ENCODE results near the gene WDR54.
"Not testable (repeated sequence)": the region's sequence is repeated elsewhere in the genome, so short reads cannot be mapped to it uniquely, and the experiment has no call there.

The WDR54 gene

GRCh38 chr2:74458132-74458937 is 36.8 kb downstream of the WDR54 start, which contains the start of gene WBP1:
Gene WBP1, plus strand, starts transcription at chr2:74458438. Its CDS starts 165 bp downstream, at chr2:74458603.
- DNase-seq, result peak; percentile 100

- DNase-seq, result peak; percentile 30
These were observed 37.4 kb downstream of the WDR54 start for GRCh38 chr2:74458938-74459363.

GRCh38 chr2:74459503-74460118 is 38.1 kb downstream of the WDR54 start:
- not testable (repeated sequence) for DNase-seq

- DNase-seq, result not testable (repeated sequence)
These were observed 38.7 kb downstream of the WDR54 start for GRCh38 chr2:74460187-74460586.

- DNase-seq, result peak; percentile 66
These were observed 39.9 kb downstream of the WDR54 start for GRCh38 chr2:74461187-74462053.

GRCh38 chr2:74462054-74462785 is 40.7 kb downstream of the WDR54 start:
- DNase-seq, result no peak

- DNase-seq, result no peak
These were observed 41.2 kb downstream of the WDR54 start for GRCh38 chr2:74462786-74463105.

- DNase-seq, result no peak
These were observed 42.9 kb downstream of the WDR54 start for GRCh38 chr2:74464406-74464805.

- DNase-seq, result not testable (repeated sequence)
These were observed 49.2 kb downstream of the WDR54 start for GRCh38 chr2:74470742-74471141.

- DNase-seq, result no peak
These were observed 50.0 kb downstream of the WDR54 start for GRCh38 chr2:74471332-74472065.

- peak; percentile 98 for DNase-seq
These were observed 50.8 kb downstream of the WDR54 start, which contains the start of gene MRPL53 for GRCh38 chr2:74472086-74472944. Gene MRPL53, minus strand, starts transcription at chr2:74472680. Its CDS starts 20 bp downstream, at chr2:74472660.

- DNase-seq, result no peak
These were observed 51.4 kb downstream of the WDR54 start for GRCh38 chr2:74472945-74473258.

- DNase-seq, result no peak
These were observed 53.0 kb downstream of the WDR54 start for GRCh38 chr2:74474481-74474880.

- DNase-seq, result no peak
These were observed 53.4 kb downstream of the WDR54 start for GRCh38 chr2:74474899-74475298.
